Bone marrow (tissue), 2 donors: ENCODE data around the gene PPFIA1.

Experiments used
- DNase-seq, 2 donors: peaks; one replicate each; lab custom pipeline; 2025; lab: John Stamatoyannopoulos, UW

PPFIA1 gene

DNA sequence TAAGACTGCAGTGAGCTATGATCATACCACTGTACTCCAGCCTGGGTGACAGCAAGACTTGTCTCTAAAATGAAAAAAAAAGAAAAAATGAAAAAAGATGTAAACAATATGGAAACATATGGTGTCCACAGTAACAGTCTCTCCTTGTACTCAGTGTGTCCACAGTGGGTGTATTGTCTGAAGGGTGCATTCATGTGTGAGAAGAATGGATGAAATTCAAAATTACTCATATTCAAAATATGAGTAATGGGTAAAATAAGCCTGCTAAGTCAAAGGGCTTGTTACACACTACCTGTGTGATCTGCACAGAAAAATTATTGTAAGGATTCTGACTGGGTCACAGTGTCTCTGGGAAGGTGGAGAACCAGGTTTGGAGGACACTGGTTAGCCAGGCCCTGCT lies 26.9 kb downstream of the PPFIA1 start:
- DNase-seq = no peak

DNA sequence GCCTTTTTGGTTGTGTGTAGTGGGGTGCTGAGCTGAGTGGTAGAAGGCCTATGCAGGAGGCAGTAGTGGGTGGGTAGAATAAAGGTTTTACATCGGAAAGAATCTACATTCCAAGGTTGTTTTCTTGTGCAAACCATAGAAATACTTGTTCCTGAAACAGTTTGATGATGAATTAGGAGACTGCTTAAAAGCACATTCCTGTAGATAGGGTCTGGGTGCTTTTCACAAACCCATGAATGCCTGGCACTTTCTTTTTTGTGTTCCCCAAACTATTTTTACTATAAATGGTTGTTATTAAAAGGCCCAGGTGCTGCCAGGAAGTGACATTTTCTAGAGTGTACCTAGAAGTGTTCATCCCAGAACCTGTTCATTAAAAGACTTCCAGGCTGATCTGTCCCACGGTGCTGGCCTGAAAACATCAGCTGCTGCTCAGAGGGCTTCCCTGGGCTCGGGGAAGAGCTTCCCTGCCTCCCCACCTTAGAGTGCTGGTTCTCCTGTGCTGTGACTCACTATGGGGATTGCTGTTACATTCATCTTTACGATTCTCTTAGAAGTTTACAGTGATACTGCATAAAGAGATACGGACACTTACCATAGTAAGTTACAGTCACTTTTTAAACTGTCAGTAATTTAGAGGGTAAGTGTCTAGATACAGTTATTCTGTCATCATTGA lies 27.9 kb downstream of the PPFIA1 start:
- DNase-seq = no peak

DNA sequence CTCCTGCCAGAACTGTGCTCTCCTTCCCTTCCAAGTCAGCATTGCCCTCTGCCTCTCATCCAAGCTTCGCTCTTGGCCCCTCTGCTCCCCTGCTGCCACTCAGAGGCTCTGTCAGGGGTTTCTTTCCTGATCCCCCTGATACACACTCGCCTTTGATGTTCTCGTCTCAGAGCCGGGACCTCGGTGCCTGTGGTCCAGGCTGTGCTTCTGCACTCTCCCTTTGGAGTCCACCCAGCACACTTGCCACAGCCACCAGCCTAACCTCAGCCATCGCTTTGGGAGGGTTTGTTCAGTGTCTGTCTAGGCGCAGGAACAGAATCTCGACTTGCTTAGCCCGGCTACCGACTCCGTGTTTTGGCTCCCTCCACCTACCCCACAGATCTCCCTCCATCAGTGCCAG lies 29.1 kb downstream of the PPFIA1 start:
- no peak for DNase-seq

DNA sequence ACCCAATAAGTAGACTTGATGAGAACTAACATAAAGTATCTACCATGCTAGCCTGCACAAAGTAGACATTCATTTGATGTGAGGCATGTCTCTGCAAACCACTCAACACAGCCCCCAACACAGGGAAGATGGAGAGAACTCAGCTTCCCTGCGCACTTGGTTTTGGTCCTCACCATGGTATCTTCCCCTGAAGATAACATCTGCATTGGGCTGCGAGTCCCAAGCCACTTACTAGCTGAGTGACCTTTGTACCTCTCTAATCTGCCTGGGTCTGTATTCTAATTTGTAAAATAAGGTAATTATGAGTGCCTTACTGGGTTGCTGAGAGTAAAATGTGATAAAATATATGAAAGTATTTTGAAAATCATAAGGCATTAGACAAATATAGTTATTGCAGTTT lies 30.7 kb downstream of the PPFIA1 start:
- no peak for DNase-seq

DNA sequence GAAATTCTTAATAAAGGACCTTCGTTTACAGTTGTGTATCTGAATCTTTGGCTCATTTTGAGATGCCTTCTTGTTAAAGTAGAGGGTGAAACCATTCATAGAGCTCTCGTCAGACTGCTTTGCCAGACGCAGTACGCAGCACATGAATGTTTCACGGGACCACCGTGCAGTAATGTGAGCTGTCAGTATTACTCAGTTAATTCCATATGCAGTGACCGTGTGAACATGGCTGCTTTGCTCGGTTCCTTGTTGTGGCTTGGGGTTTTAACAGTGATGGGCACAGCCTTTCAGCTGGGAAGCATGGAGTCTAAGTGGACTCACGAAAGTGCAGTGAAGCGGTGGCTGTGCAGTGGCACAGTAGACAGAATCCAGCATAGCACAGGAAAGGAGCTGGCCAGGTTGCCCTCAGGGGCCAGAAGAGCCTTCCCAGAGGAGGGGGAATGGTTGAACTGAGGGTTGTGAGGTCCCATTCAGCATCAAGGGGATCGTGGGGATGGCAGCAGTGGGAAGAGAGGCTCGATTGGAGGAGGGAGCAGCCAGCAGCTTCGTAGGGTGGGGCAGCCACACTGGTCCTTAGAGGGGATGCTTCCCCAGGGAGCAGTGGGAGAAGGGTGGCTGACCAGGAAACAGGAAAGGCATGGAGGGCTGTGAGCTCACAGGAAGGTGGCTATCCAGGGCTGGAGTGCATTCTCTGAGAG lies 31.4 kb downstream of the PPFIA1 start:
- no peak for DNase-seq

DNA sequence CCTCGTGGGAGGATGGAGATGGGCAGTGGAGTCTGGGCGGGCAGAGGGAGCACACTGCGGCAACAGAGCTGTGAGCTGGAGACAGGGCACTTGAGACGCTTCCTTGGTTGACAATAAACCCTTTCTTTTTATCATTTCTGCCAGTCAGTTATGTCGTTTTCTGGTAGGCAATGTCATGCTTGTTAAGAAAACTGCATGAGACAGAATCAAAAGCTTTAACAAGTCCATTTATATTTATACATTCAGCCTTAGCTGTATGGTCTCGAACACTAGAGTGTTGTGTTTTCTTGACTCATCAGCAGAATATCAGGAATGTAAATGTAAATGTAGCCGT lies 31.9 kb downstream of the PPFIA1 start:
- no peak for DNase-seq

DNA sequence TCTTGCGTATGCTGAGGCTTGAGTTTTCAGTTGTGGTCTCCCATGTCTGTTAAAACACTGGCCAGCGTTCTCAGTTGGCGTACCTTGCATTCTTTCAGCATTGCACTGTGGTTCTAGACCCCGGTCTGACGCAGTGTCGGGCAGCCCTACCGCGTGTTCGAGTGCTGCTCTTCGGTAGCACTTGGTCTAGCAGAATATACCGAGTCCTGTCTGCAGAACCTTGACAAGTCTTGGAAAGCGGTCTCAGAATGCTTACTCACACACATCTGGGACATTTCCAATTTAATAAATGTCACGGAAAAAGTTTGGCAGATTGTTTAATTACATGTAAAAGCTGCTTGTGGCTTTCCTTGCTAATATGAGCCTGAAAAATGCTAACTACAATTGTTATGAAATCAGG lies 32.6 kb downstream of the PPFIA1 start:
- DNase-seq = no peak

DNA sequence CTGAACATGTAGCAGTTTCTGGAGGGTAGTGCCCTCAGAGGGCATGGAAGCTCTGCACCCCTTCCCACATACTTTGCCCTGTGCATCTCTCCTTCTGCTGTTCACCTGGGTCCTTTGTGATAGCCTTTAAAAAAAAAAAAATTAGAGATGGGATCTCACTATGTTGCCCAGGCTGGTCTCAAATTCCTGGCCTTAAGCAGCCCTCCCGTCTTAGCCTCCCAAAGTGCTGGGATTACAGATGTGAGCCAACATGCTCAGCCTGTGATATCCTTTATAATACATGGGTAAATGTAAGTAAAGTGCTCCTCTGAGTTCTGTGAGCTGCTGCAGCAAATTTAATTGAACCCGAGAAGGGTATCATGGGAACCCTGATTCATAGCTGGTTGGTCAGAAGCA lies 33.7 kb downstream of the PPFIA1 start:
- DNase-seq = no peak

DNA sequence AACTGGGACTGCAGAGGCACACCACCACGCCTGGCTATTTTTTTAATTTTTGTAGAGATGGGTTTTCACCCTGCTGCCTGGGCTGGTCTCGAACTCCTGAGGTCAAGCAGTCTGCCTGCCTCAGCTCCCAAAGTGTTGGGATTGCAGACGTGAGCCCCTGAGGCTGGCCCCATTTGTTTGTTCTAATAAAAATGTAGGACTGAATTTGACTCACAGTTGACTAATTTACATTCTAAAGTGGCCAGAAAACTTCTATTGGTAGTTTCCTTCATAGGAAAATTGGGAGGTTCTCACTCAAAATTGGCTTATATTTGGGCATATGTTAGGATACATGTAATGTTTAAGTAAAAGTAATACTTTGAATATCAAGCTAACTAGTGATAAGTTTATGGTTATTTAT lies 35.0 kb downstream of the PPFIA1 start:
- DNase-seq = no peak

DNA sequence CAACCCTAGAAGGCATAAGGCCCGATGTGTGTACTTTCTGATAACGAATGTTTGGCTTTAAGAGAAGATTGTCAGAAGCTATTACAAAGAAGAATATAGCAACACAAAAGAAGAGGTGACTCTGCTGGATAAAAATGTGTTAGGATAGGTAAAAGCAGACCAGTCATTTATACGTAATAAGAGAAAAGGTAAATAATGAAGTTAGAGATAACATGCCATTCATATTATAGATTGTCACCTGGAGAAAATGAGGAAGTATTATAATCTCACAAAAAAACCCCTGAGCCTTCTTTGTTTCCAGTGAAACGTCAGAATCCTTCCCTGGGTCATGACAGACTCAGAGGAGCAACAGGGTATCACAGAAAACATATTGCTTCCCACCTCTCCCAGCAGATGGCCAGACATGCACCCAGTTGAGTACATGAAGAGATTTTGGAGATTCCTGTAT lies 36.1 kb downstream of the PPFIA1 start:
- DNase-seq = no peak

DNA sequence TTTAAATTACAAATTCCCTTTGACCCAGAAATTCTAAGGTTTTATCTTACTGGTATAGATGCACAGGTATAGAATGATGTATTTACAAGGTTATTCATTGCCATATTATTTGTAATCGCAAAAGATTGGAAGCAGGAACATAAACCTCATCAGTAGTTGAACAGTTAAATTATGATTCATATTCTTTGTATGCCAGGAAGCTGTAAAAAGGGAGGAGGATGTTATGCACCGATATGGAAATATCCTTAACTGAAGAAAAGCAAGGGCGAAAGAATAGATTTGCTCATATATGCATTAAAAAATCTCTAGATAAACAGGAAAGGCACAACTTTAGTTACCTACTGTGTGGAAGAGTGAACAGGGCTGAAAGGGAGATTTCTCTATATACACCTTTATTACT lies 36.7 kb downstream of the PPFIA1 start:
- peak in 1 of 2 donors; percentile 26 for DNase-seq

DNA sequence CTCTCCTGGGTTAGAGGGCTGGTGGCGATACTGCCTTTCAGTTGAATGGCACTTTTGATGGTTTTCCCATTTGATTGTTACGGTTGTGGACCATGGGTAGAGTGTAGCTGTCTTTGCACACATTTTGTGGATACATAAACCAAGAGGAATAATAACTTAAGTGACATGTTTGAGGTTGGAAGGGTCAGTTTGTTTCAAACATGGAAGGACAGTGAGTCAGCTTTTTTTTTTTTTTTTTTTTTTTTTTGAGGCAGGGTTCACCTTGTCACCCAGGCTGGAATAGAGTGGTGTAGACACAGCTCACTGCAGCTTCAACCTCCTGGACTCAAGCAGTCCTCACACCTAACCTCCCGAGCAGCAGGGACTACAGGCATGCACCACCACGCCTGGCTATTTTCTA lies 41.1 kb downstream of the PPFIA1 start:
- DNase-seq = no peak

DNA sequence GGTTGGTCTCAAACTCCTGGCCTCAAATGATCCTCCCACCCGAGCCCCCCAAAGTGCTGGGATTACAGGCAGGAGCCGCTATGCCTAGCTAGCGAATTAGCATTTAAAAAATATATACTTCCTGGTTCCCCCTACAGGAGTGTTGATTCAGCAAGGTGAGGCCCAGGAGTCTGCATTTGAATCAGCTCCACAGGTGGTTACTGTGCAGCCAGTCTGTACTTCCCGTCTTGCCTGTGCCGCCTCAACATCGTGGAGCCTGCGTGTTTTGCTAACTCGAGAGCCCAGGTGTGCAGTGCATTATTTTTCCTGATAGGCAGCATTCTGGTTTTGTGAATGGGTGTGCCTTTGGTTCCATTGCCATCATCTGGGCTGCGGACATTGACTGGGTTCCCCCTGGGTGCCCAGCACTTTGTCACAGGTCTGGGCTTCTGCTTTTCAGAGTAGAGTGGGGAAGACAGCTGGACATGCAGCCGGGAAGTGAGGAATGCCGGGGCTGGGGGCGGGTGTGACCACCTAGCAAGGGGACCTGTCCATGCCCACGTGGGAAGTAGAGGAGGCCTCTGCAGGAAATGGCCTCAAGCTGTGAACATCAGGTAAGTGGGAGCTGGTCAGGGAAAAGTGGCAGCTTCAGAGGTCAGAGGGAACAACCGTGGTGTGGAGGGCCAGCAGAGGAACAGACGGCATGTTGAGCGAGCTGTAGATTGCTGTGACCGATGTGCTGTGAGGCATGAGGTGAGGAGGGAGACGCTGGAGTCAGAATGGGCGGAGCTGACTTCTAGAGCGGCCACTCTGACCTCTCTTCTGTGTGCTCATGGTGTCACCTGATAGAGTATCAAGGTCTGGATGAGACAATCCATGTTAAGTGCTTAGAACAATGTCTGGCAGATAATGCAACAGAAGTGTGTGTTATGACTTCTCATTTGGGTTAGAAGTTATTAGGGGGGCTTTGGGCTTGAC lies 42.2 kb downstream of the PPFIA1 start:
- no peak for DNase-seq

DNA sequence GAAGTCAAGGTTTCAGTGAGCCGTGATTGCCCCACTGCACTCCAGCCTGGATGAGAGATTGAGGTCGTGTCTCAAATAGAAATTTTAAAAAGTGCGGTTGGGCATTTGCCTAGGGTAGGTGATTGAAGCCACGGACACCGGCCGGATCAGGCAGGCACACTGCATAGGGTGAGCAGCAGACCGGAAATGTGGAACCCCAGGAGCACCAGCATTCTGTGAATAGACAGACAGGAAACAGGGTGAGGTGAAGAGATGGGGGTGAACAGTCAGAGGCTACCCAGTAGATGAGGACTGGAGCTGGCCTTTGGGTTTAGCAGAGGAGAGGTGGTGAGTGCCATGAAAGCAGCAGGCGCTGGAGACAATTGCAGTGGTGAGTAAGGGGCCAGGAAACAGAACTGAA lies 43.5 kb downstream of the PPFIA1 start:
- no peak for DNase-seq

DNA sequence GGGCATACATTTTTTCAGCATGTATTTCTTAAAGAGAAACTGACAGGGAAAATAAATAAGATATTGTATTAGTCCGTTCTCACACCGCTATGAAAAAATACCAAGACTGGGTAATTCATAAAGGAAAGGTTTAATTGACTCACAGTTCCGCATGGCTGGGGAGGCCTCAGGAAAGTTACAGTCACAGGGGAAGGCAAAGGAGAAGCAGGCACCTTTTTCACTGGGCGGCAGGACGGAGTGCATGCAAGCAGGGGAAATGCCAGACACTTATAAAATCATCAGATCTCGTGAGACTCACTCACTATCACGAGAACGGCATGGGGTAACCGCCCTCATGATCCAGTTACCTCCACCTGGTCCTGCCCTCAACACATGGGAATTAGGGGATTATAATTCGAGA lies 44.2 kb downstream of the PPFIA1 start:
- DNase-seq = peak in 1 of 2 donors; percentile 8

DNA sequence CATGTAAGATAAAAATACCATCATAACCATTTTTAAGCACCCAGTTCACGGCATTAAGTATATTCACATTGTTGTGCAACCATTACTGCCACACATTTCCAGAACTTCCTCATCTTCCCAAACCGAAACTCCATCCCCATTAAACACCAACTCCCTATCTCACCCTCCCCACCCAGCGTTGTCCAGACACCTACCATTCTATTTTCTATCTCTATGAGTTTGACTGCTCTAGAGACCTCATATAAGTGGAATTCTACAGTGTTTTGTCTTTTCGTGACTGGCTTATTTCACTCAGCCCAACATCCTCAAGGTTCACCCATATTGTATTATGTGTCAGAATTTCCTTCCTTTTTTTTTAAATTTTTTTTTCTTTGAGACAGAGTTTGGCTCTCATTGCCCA lies 45.2 kb downstream of the PPFIA1 start:
- peak; percentile 26 to 67 for DNase-seq

DNA sequence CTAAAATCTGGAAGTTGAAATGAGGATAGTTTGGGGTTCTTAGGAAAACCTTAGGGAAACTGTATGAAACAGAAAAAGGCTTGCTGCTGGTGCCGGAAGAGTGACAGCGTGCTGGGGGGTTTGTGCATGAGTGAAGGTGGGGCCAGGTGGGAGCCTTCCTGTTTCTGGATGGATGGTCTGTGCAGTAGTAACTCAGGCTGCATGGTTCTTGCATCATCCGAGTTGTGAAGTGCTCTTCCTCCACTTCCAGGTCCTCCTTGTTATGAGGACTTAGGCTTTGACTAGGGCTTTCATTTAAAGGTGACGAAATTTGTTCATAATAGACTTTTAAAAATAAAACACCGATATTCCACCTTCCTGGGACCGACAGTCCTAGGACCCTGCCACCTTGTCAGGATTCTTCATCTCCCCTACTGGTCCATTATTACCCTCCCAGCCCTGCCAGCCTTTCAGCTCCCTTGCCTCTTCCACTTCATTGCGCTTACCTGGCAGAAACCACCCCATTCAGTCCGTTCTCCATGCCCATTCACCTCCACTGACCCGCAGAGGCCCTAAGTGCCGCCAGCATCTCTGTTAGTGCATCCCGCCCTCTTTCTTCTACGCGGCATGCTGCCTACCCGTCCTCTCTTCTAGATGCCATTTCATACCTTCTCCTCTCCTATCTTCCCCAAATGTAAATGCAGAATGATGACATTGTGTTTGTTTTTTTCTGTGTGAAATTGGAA lies 47.3 kb downstream of the PPFIA1 start:
- DNase-seq = no peak

DNA sequence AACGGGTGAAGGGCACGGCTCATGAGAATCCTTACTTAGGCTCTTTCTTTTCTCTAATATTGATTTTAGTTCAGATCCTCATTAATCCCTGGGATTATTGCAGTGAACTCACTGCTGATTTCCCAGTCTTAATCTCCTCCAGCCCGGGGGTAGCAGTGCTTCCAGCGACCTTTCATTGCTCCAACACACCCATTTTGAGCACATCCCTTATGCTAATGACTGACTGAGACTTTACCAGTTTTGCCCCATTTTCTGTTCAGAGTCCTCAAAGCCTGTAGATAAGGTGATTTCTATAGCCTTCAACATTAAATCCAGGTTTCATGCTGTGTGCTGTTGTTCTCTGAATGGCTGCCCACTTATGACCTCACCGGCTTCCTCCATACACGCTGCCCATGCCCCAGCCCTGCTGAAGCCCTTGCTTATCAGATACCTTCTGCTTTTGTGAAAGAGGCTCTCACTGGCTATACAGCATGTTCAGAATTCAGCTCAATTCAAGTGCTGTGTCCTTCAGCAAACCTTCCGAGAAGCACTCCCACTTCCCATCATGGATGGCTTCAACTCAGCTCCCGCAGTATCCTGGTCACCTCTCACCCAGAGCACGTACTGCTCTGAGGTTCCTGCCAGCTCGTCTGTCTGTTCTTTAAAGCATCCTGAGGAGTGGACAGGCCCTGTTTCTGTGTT lies 49.0 kb downstream of the PPFIA1 start:
- DNase-seq = no peak

DNA sequence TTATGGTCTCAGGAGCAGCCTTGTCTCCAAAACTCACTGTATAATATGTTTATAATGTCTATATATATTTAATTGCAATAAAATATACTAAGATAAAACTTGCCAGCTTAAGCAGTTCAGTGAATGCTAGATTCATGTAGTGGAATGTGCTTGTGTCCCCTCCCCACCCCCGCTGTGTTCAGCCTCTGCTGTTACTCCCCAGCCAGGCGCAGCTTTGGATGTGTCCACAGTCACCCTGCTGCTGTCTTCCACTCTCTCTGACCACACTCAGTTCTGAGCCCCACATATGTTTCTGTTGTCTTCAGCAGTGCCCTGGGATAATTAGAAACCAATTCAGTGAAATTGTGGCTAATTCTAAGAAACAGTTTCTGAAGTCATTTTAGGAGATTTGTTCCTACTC lies 52.2 kb downstream of the PPFIA1 start:
- no peak for DNase-seq

DNA sequence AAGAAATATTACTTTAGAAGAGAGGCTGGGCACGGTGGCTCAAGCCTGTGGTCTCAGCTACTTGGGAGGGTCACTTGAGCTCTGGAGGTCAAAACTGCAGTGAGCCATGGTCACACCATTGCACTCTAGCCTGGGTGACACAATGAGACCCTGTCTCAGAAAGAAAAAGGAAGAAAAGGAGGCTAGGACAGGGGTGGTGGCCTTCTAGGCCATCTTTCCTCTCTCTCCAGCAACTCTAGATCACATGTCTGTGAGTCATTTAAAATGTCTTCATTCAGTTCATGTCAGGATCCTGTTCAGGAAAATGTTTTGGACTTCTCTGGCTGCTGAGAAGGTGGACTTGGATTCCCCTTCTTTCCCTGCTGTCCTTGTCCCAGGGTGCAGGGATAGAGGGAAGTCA lies 53.3 kb downstream of the PPFIA1 start:
- no peak for DNase-seq

DNA sequence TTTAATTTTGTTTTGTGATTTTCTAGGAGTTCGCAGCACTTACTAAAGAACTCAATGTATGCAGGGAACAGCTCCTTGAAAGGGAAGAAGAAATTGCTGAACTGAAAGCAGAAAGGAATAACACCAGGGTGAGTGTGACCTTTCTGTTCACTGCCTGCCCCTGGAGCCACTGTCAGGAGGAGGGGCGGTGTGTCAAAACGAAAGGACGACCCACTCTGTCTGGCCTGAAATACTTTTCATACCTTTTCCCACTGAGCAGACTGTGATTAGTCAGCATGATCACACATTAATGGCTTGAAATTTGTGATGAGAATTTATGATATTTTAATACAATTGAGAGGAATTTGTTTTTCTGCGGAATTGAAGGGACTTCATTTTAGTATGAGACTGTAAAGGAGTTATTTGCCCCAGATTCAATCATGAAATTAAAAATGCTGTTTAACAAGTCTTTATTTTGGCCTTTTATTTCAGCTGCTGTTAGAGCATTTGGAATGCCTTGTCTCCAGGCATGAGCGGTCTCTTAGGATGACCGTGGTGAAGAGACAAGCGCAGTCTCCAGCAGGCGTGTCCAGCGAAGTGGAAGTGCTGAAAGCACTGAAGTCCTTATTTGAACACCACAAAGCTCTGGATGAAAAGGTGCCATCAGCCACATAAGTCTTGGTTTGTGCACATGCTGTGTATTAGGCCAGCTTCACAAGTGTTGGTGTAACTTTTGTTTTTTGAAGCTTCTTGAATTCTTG lies 54.1 kb downstream of the PPFIA1 start:
- DNase-seq = no peak
